ENCODE measurements around the gene NXN.

- TF ChIP-seq, protein P1, sequence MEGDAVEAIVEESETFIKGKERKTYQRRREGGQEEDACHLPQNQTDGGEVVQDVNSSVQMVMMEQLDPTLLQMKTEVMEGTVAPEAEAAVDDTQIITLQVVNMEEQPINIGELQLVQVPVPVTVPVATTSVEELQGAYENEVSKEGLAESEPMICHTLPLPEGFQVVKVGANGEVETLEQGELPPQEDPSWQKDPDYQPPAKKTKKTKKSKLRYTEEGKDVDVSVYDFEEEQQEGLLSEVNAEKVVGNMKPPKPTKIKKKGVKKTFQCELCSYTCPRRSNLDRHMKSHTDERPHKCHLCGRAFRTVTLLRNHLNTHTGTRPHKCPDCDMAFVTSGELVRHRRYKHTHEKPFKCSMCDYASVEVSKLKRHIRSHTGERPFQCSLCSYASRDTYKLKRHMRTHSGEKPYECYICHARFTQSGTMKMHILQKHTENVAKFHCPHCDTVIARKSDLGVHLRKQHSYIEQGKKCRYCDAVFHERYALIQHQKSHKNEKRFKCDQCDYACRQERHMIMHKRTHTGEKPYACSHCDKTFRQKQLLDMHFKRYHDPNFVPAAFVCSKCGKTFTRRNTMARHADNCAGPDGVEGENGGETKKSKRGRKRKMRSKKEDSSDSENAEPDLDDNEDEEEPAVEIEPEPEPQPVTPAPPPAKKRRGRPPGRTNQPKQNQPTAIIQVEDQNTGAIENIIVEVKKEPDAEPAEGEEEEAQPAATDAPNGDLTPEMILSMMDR (IDR thresholded peaks at IDR 0.05) = no peak
- TF ChIP-seq POLR2A (IDR thresholded peaks at IDR 0.05) = no peak
- no peak for TF ChIP-seq POLR2AphosphoS5 (IDR thresholded peaks at IDR 0.05; ENCODE audit: insufficient read depth in 1 of 2, low read depth in 1 of 2)
Measured at GRCh38 chr17:924711-925475, 54.7 kb downstream of the NXN start.
